Peyer's patch (tissue), 4 donors: ENCODE results near the gene OBSCN. TPM values are rescaled to one million over a fixed set of nuclear protein-coding genes. Genes with fewer than 3 reads are reported as not detected.

Experiments
- DNase-seq, 3 donors: peaks; one replicate each; pipeline ENCODE4 v3.0.0-alpha.2; 2017 to 2019
- H3K27ac ChIP-seq, 4 donors: fragments of 200-600 bp; sonication (generic); one replicate each; pipeline ENCODE4 v1.5.1; 2016 to 2019
- H3K27me3 ChIP-seq, 2 donors: fragments of 200-600 bp; sonication (generic); one replicate each; pipeline ENCODE4 v1.5.1; 2019
- H3K36me3 ChIP-seq, 3 donors: fragments of 200-600 bp; sonication (generic); one replicate each; pipeline ENCODE4 v1.5.1; 2016 to 2019
- H3K4me1 ChIP-seq, 4 donors: fragments of 200-600 bp; sonication (generic); one replicate each; pipeline ENCODE4 v1.5.1; 2016 to 2019
- H3K4me3 ChIP-seq, 4 donors: fragments of 200-600 bp; sonication (generic); 1 replicate in 3 of 4; 2 replicates in 1 of 4; pipeline ENCODE4 v1.5.1; 2016 to 2019; ENCODE audit warnings: mild to moderate bottlenecking in 1 of 4
- H3K9me3 ChIP-seq, 4 donors: fragments of 200-600 bp; sonication (generic); one replicate each; pipeline ENCODE4 v1.5.1; 2016 to 2019; ENCODE audit warnings: mild to moderate bottlenecking in 1 of 4
- POLR2A ChIP-seq, 2 donors: fragments of 450-650 bp; IDR thresholded peaks; one replicate each; pipeline ENCODE4 v1.5.1; 2017; ENCODE audit warnings: antibody characterized with exemption in 2 of 2, mild to moderate bottlenecking in 2 of 2, moderate library complexity in 2 of 2
- total RNA-seq, 4 donors: library from RNA; depleted of rRNA; stranded (reverse); fragments of >200 nt; gene quantifications; one replicate each; pipeline ENCODE4 v1.1.0, GENCODE V29; 2016
- TF ChIP-seq, protein P1 (sequence below), 6 experiments: fragments of 450-650 bp in 4 of 6; fragments of 200-600 bp in 2 of 6; sonication (generic) in 1 of 6; IDR thresholded peaks; one replicate each; pipeline ENCODE4 v1.5.1; 2017 to 2019; ENCODE audit warnings: antibody characterized with exemption in 6 of 6, mild to moderate bottlenecking in 3 of 6, moderate library complexity in 1 of 6

Gene OBSCN
- total RNA-seq, 4 donors from 2014 or later = 5.8 to 136 (median 34.4) TPM

DNA sequence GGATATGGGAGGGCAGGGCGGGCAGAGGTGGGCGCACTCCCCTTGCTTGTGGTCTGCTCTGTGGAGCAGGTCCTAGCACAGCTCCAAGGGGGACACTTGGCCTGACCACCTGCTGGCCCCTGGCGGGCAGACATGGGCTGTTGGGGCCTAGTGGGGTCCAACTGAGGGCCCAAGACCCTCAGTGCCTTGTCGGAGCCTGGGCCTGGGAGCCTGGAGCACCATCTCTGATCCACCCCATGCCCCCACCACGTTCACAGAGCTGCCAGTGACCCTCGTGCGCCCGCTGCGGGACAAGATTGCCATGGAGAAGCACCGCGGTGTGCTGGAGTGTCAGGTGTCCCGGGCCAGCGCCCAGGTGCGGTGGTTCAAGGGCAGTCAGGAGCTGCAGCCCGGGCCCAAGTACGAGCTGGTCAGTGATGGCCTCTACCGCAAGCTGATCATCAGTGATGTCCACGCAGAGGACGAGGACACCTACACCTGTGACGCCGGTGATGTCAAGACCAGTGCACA is 70.6 kb downstream of the OBSCN start:
- Histone ChIP-seq H3K4me1 (peaks cover 0 to 12% (median 5%) of the 10 kb centered on the region in 4 donors), H3K9me3 (no peaks in the 10 kb centered on the region), H3K36me3 (no peaks in the 10 kb centered on the region), H3K27me3 (no peaks in the 10 kb centered on the region), H3K4me3 (no peak overlapping the region), H3K27ac (no peak overlapping the region)
- TF ChIP-seq, protein P1, sequence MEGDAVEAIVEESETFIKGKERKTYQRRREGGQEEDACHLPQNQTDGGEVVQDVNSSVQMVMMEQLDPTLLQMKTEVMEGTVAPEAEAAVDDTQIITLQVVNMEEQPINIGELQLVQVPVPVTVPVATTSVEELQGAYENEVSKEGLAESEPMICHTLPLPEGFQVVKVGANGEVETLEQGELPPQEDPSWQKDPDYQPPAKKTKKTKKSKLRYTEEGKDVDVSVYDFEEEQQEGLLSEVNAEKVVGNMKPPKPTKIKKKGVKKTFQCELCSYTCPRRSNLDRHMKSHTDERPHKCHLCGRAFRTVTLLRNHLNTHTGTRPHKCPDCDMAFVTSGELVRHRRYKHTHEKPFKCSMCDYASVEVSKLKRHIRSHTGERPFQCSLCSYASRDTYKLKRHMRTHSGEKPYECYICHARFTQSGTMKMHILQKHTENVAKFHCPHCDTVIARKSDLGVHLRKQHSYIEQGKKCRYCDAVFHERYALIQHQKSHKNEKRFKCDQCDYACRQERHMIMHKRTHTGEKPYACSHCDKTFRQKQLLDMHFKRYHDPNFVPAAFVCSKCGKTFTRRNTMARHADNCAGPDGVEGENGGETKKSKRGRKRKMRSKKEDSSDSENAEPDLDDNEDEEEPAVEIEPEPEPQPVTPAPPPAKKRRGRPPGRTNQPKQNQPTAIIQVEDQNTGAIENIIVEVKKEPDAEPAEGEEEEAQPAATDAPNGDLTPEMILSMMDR (IDR thresholded peaks at IDR 0.05) = no peak
- TF ChIP-seq POLR2A (IDR thresholded peaks at IDR 0.05) = no peak
- DNase-seq = peak in 1 of 3 donors; percentile 33

DNA sequence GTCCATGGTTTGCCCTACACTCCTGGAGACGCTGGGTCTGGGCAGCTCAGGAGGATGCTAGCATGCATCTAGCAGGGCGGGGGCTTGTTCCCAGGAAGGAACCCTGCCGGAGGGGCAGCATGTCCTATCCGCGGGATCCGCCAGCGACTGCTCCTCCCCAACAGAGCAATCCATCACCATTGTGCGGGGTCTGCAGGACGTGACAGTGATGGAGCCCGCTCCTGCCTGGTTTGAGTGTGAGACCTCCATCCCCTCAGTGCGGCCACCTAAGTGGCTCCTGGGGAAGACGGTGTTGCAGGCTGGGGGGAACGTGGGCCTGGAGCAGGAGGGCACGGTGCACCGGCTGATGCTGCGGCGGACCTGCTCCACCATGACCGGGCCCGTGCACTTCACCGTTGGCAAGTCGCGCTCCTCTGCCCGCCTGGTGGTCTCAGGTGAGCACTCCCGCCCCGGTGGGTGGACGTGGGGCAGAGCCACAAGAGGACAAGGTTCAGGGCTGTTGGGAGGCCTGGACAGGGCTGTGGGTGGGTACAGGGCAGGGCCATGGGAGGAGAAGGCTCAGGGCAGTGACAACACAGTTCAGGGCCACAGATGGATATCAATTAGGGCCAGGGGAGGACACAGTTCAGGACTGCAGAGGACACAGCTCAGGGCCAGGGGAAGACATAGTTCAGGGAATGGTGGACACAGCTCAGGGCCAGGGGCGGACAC is 71.3 kb downstream of the OBSCN start:
- H3K36me3 ChIP-seq = no peaks in the 10 kb centered on the region
- H3K4me1 ChIP-seq = peaks cover 0 to 12% (median 5%) of the 10 kb centered on the region in 4 donors
- H3K27me3 ChIP-seq = no peaks in the 10 kb centered on the region
- no peak overlapping the region for H3K27ac ChIP-seq
- peak in 2 of 3 donors; percentile 42 for DNase-seq
- TF ChIP-seq POLR2A (IDR thresholded peaks at IDR 0.05) = no peak
- TF ChIP-seq, protein P1 (IDR thresholded peaks at IDR 0.05) = no peak
- H3K9me3 ChIP-seq = no peaks in the 10 kb centered on the region
- no peak overlapping the region for H3K4me3 ChIP-seq

DNA sequence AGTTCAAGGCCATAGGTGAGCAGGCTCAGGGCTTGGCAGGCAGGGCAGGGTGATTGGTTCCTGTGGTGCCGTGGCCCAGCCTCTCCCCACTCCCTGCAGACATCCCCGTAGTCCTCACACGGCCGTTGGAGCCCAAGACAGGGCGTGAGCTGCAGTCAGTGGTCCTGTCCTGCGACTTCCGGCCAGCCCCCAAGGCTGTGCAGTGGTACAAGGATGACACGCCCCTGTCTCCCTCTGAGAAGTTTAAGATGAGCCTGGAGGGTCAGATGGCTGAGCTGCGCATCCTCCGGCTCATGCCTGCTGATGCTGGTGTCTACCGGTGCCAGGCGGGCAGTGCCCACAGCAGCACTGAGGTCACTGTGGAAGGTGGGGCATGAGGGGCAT is 71.9 kb downstream of the OBSCN start:
- no peaks in the 10 kb centered on the region for H3K9me3 ChIP-seq
- H3K4me1 ChIP-seq = peaks cover 0 to 11% (median 5%) of the 10 kb centered on the region in 4 donors
- no peaks in the 10 kb centered on the region for H3K36me3 ChIP-seq
- H3K27me3 ChIP-seq = no peaks in the 10 kb centered on the region
- no peak overlapping the region for H3K4me3 ChIP-seq
- H3K27ac ChIP-seq = no peak overlapping the region
- DNase-seq = peak in 2 of 3 donors; percentile 39 to 43
- no peak for TF ChIP-seq POLR2A (IDR thresholded peaks at IDR 0.05)
- TF ChIP-seq, protein P1 (IDR thresholded peaks at IDR 0.05) = no peak

DNA sequence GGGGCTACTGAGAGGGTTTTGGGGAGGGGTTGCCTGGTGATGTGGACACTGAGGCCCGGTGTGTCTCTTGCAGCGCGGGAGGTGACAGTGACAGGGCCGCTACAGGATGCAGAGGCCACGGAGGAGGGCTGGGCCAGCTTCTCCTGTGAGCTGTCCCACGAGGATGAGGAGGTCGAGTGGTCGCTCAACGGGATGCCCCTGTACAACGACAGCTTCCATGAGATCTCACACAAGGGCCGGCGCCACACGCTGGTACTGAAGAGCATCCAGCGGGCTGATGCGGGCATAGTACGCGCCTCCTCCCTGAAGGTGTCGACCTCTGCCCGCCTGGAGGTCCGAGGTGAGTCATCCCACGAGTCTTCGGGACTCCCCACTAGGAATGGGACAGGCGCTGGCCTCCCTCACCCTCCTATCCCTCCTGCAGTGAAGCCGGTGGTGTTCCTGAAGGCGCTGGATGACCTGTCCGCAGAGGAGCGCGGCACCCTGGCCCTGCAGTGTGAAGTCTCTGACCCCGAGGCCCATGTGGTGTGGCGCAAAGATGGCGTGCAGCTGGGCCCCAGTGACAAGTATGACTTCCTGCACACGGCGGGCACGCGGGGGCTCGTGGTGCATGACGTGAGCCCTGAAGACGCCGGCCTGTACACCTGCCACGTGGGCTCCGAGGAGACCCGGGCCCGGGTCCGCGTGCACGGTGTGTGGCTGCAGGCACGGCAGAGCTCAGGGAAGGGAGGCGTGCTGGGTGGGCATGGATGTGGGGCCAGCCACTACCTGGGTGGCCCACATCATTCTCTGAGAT is 72.5 kb downstream of the OBSCN start:
- Histone ChIP-seq H3K27ac (no peak overlapping the region), H3K27me3 (no peaks in the 10 kb centered on the region), H3K4me3 (no peak overlapping the region), H3K36me3 (no peaks in the 10 kb centered on the region), H3K4me1 (peaks cover 0 to 8% (median 2%) of the 10 kb centered on the region in 4 donors), H3K9me3 (no peaks in the 10 kb centered on the region)
- DNase-seq = peak in 2 of 3 donors; percentile 43 to 44
- TF ChIP-seq POLR2A (IDR thresholded peaks at IDR 0.05) = no peak

DNA sequence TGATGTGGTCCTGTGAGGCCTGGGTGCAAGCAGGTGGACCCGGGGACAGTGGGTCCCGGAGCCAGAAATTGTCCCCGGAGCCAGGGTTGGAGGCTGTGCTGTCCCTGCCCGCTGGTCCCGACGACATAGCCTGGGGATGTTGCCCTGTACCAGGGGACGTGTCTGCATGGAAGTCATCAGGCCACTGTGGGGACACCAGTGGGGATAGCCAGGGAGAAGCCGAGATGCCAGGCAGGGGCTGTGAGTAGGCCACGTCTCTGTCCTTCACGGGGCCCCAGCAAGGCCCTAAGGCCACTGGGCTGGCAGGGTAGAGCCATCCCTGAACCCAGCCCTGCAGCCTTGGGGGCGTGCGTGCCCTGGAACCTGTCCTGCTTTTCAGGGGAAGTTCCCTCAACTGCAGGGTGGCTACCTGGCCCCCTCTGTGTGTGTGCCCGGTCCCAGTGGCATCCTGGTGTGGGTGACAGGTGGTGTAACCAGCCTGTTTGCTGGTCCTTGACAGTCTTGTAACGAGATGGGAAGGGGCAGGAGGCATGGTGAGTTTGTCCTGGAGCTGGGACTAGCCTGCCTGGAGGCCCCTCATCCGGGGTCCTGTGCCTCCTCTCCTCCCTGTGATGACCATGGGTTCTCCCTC is 73.2 kb downstream of the OBSCN start:
- Histone ChIP-seq H3K36me3 (no peaks in the 10 kb centered on the region), H3K4me1 (peaks cover 0 to 6% (median 1%) of the 10 kb centered on the region in 4 donors), H3K4me3 (no peak overlapping the region), H3K27me3 (no peaks in the 10 kb centered on the region), H3K27ac (no peak overlapping the region), H3K9me3 (no peaks in the 10 kb centered on the region)
- peak in 2 of 3 donors; percentile 32 to 34 for DNase-seq
- TF ChIP-seq POLR2A (IDR thresholded peaks at IDR 0.05) = no peak
- TF ChIP-seq, protein P1 (IDR thresholded peaks at IDR 0.05) = no peak
